ENCODE data around the gene ARL6IP5. TPM values are rescaled to one million over a fixed set of nuclear protein-coding genes. Genes with fewer than 3 reads are reported as not detected.

ARL6IP5 gene
- total RNA-seq, 1 experiment from 2014 or later = 31.2 TPM

DNA sequence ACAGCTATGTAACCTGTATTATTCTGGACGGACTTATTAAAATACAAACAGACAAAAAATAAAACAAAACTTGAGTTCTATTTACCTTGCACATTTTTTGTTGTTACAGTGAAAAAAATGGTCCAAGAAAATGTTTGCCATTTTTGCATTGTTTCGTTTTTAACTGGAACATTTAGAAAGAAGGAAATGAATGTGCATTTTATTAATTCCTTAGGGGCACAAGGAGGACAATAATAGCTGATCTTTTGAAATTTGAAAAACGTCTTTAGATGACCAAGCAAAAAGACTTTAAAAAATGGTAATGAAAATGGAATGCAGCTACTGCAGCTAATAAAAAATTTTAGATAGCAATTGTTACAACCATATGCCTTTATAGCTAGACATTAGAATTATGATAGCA lies 20.6 kb downstream of the ARL6IP5 start:
- H3K4me1 ChIP-seq = no peaks in the 10 kb centered on the region
- no TSS peak for BruUV-seq (replicated peaks)
- no peaks in the 10 kb centered on the region for H3K27me3 ChIP-seq (replicated peaks; ENCODE audit: control insufficient read depth, insufficient read depth, low read length)
- Mint-ChIP-seq H3K4me3 (ENCODE audit: unreplicated experiment) (no peak overlapping the region), H3K27ac (ENCODE audit: unreplicated experiment) (no peak overlapping the region), H3K4me1 (ENCODE audit: low read depth, unreplicated experiment) (no peaks in the 10 kb centered on the region), H3K36me3 (ENCODE audit: insufficient read depth, unreplicated experiment) (no peaks in the 10 kb centered on the region), H3K27me3 (ENCODE audit: insufficient read depth, unreplicated experiment) (no peaks in the 10 kb centered on the region), H3K9me3 (ENCODE audit: unreplicated experiment) (no peaks in the 10 kb centered on the region)
- H3K9me3 ChIP-seq = no peaks in the 10 kb centered on the region
- ChIA-PET CTCF (no interaction called here), POLR2A (no interaction called here)
- DNase-seq = no peak
- no peak overlapping the region for H3K4me3 ChIP-seq (ENCODE audit: low read depth, low read length)
- TF ChIP-seq, protein P1, sequence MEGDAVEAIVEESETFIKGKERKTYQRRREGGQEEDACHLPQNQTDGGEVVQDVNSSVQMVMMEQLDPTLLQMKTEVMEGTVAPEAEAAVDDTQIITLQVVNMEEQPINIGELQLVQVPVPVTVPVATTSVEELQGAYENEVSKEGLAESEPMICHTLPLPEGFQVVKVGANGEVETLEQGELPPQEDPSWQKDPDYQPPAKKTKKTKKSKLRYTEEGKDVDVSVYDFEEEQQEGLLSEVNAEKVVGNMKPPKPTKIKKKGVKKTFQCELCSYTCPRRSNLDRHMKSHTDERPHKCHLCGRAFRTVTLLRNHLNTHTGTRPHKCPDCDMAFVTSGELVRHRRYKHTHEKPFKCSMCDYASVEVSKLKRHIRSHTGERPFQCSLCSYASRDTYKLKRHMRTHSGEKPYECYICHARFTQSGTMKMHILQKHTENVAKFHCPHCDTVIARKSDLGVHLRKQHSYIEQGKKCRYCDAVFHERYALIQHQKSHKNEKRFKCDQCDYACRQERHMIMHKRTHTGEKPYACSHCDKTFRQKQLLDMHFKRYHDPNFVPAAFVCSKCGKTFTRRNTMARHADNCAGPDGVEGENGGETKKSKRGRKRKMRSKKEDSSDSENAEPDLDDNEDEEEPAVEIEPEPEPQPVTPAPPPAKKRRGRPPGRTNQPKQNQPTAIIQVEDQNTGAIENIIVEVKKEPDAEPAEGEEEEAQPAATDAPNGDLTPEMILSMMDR (IDR thresholded peaks at IDR 0.05; ENCODE audit: insufficient read depth in 1 of 2, low read depth in 1 of 2, low read length in 1 of 2, severe bottlenecking in 1 of 2, unreplicated experiment in 1 of 2) = no peak
- H3K36me3 ChIP-seq (ENCODE audit: control insufficient read depth, insufficient read depth, low read length) = no peaks in the 10 kb centered on the region
- intact Hi-C loops (cut with micrococcal nuclease; ENCODE audit: unreplicated experiment) = no loop called here

DNA sequence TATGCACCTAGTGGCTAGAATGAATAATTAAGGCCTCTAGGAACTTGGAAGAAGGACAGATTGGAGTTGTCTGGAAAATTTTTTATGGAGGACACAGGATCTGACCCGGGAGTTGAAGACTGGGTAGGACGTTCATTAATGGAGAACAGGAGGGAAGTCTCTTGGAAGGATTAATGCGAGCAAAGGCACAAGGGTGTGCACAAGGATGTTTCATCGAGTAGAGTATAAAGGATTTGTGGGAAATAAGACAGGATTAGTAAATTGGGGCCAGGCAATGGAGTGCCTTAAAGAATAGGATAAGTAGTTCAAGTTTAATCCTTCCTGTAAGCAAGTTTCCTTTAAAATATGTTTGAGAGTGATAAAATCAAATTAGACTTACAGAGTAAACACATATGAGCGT lies 23.1 kb downstream of the ARL6IP5 start:
- Mint-ChIP-seq H3K9me3 (ENCODE audit: unreplicated experiment) (no peaks in the 10 kb centered on the region), H3K27me3 (ENCODE audit: insufficient read depth, unreplicated experiment) (no peaks in the 10 kb centered on the region), H3K36me3 (ENCODE audit: insufficient read depth, unreplicated experiment) (no peaks in the 10 kb centered on the region), H3K27ac (ENCODE audit: unreplicated experiment) (no peak overlapping the region), H3K4me1 (ENCODE audit: low read depth, unreplicated experiment) (no peaks in the 10 kb centered on the region), H3K4me3 (ENCODE audit: unreplicated experiment) (no peak overlapping the region)
- no peaks in the 10 kb centered on the region for H3K4me1 ChIP-seq
- TF ChIP-seq, protein P1 (IDR thresholded peaks at IDR 0.05; ENCODE audit: insufficient read depth in 1 of 2, low read depth in 1 of 2, low read length in 1 of 2, severe bottlenecking in 1 of 2, unreplicated experiment in 1 of 2) = no peak
- POLR2A ChIA-PET = no interaction called here
- no peaks in the 10 kb centered on the region for H3K9me3 ChIP-seq
- H3K36me3 ChIP-seq (ENCODE audit: control insufficient read depth, insufficient read depth, low read length) = no peaks in the 10 kb centered on the region
- CTCF ChIA-PET = no interaction called here
- H3K4me3 ChIP-seq (ENCODE audit: low read depth, low read length) = no peak overlapping the region
- DNase-seq = no peak
- intact Hi-C loops (cut with micrococcal nuclease; ENCODE audit: unreplicated experiment) = no loop called here
- BruUV-seq (replicated peaks) = no TSS peak
- no peaks in the 10 kb centered on the region for H3K27me3 ChIP-seq (replicated peaks; ENCODE audit: control insufficient read depth, insufficient read depth, low read length)

DNA sequence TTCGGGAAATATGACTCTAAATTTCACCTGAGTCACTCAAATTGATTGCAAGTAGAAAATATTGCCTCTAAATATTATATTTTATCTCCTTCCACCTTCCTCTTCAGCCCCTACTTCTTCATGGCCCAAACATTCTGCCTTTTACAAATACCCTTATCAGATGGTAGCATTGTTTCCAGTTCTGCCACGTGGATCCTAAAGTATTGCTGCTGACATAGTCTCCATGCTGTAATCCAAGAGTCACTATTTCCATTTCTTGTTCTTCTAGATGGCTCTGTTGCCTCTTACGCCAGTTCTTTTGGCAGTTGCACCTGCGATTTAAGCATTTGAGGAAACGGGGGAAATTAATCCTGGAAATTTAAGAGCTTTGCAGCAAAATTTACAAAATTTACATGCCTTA lies 24.1 kb downstream of the ARL6IP5 start:
- CTCF ChIA-PET = no interaction called here
- intact Hi-C loops (cut with micrococcal nuclease; ENCODE audit: unreplicated experiment) = no loop called here

More for the DNA sequence above, 24.1 kb downstream of the ARL6IP5 start:
- no peaks in the 10 kb centered on the region for H3K27me3 Mint-ChIP-seq (ENCODE audit: insufficient read depth, unreplicated experiment)
- TF ChIP-seq, protein P1 (IDR thresholded peaks at IDR 0.05; ENCODE audit: insufficient read depth in 1 of 2, low read depth in 1 of 2, low read length in 1 of 2, severe bottlenecking in 1 of 2, unreplicated experiment in 1 of 2) = no peak
- no peak overlapping the region for H3K27ac Mint-ChIP-seq (ENCODE audit: unreplicated experiment)
- POLR2A ChIA-PET = no interaction called here
- H3K36me3 Mint-ChIP-seq (ENCODE audit: insufficient read depth, unreplicated experiment) = no peaks in the 10 kb centered on the region
- no peaks in the 10 kb centered on the region for H3K4me1 Mint-ChIP-seq (ENCODE audit: low read depth, unreplicated experiment)
- H3K9me3 Mint-ChIP-seq (ENCODE audit: unreplicated experiment) = no peaks in the 10 kb centered on the region
- no peak overlapping the region for H3K4me3 Mint-ChIP-seq (ENCODE audit: unreplicated experiment)
- no peak for DNase-seq
- no peaks in the 10 kb centered on the region for H3K36me3 ChIP-seq (ENCODE audit: control insufficient read depth, insufficient read depth, low read length)
- H3K4me3 ChIP-seq (ENCODE audit: low read depth, low read length) = no peak overlapping the region
- no peaks in the 10 kb centered on the region for H3K27me3 ChIP-seq (replicated peaks; ENCODE audit: control insufficient read depth, insufficient read depth, low read length)
- no peaks in the 10 kb centered on the region for H3K4me1 ChIP-seq
- H3K9me3 ChIP-seq = no peaks in the 10 kb centered on the region
- BruUV-seq (replicated peaks) = no TSS peak
